Stimulated activated naive CD8-positive, alpha-beta T cell treated with anti-CD3 and anti-CD28 coated beads, Interleukin-15, Interleukin-2, amounts not matched to agents 100 U/mL and 50 U/mL, for 24 hours (primary cell): ENCODE measurements around the gene CLK1.
"Not testable (repeated sequence)": the region's sequence is repeated elsewhere in the genome, so short reads cannot be mapped to it uniquely, and the experiment has no call there.

ENCODE experiments used
- ATAC-seq: fragments of 150-1000 bp; cut with Tn5 transposase; one replicate; pipeline ENCODE4 v1.10.0; 2021
- DNase-seq: peaks from one replicate; pipeline ENCODE4 v3.0.0; 2021

CLK1 gene

GRCh38 chr2:200851398-200852248, 12.8 kb downstream of the CLK1 start:
- ATAC-seq (no peak), DNase-seq (no peak)

- ATAC-seq (no peak), DNase-seq (no peak)
These were observed 13.8 kb downstream of the CLK1 start for GRCh38 chr2:200850512-200851256.

GRCh38 chr2:200847939-200848338, 16.5 kb downstream of the CLK1 start:
- DNase-seq (no peak), ATAC-seq (no peak)

- no peak for ATAC-seq
- DNase-seq: no peak
These were observed 17.2 kb downstream of the CLK1 start for GRCh38 chr2:200847269-200847668.

- DNase-seq (no peak), ATAC-seq (no peak)
These were observed 18.7 kb downstream of the CLK1 start for GRCh38 chr2:200845669-200846325.

GRCh38 chr2:200845194-200845593, 19.3 kb downstream of the CLK1 start:
- DNase-seq (no peak), ATAC-seq (no peak)

GRCh38 chr2:200843993-200844948, 20.2 kb downstream of the CLK1 start:
- ATAC-seq: no peak
- no peak for DNase-seq

GRCh38 chr2:200839513-200839912, 24.9 kb downstream of the CLK1 start:
- no peak for ATAC-seq
- DNase-seq: no peak

GRCh38 chr2:200834701-200835100, 29.8 kb downstream of the CLK1 start:
- ATAC-seq (no peak), DNase-seq (no peak)

GRCh38 chr2:200829258-200829655, 35.2 kb downstream of the CLK1 start:
- ATAC-seq (no peak), DNase-seq (no peak)

GRCh38 chr2:200828572-200829257, 35.7 kb downstream of the CLK1 start:
- DNase-seq: no peak
- ATAC-seq: no peak

- no peak for ATAC-seq
These were observed 36.4 kb downstream of the CLK1 start for GRCh38 chr2:200828104-200828503.

GRCh38 chr2:200821686-200822245, 42.7 kb downstream of the CLK1 start:
- DNase-seq (no peak), ATAC-seq (no peak)

More at GRCh38 chr2:200828104-200828503, 36.4 kb downstream of the CLK1 start:
- no peak for DNase-seq

GRCh38 chr2:200820573-200821234, 43.8 kb downstream of the CLK1 start:
- no peak for ATAC-seq
- no peak for DNase-seq

GRCh38 chr2:200818732-200819131, 45.7 kb downstream of the CLK1 start:
- not testable (repeated sequence) for DNase-seq, ATAC-seq

- DNase-seq (no peak), ATAC-seq (no peak)
These were observed 49.5 kb downstream of the CLK1 start for GRCh38 chr2:200814917-200815316.

- DNase-seq (peak; percentile 38), ATAC-seq (peak; percentile 68)
These were observed 50.1 kb downstream of the CLK1 start for GRCh38 chr2:200814276-200814815.

- ATAC-seq (peak; percentile 30), DNase-seq (peak; percentile 74)
These were observed 52.1 kb downstream of the CLK1 start for GRCh38 chr2:200812122-200813022.
